ENCODE measurements around the gene ADISSP.

ADISSP gene

DNA sequence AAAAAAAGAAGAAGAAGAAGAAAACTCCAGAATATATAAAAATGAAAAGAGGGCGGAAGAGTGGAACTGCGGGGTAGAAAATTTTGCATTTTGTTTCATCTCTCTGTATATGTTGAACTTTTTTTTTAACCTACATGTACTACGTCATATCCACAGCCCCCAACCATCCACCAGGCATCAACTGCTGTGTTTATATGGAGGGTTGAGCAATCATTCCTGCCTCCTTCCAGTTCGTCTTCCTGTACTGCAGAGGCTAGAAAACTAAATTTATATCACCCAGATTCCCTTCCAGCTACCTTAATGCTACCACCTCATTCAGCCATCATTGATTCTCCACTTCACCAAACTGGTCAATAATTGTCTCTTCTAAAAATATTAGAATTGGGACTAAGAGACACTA is 45.6 kb downstream of the ADISSP start:
- TF ChIP-seq Cebpa-rat (IDR thresholded peaks at IDR 0.05) = no peak
- Histone ChIP-seq H3K9ac (no peak overlapping the region), H3K36me3 (no peaks in the 10 kb centered on the region), H3K27me3 (no peaks in the 10 kb centered on the region), H3K4me3 (no peak overlapping the region), H3K4me1 (peaks cover 7 to 34% (median 25%) of the 10 kb centered on the region in 10 experiments), H4K20me1 (no peaks in the 10 kb centered on the region), H3K27ac (no peak overlapping the region), H3K9me3 (replicated peaks in 1 of 11) (0 out of 22 replicates have a peak, but pooled peaks cover 0 to 5% (median 0%) of the 10 kb centered on the region in 11 experiments), H3K4me2 (peak overlapping the region in 4 of 11 experiments; percentile 10 to 48 (median 35); a peak in 5 of 22 replicates)

DNA sequence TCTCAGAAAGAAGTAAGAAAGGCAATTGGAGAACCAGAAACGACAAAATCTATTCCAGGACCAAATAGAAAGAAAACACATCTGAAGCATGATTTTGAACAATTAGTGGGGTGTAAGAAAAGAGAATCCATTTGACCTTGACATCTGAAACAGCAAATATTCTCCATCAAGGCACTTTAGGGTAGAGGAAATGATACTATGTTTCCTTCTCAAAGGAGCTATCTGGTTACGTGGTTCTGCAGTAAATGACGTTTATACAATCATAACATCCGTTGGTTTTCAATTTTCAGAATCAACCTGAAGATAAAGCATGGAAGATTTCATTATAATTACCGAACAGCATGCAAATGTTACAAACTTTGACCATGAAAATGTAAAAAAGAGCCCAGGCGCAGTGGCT is 46.9 kb downstream of the ADISSP start:
- Histone ChIP-seq H3K36me3 (no peaks in the 10 kb centered on the region), H3K27me3 (no peaks in the 10 kb centered on the region), H4K20me1 (no peaks in the 10 kb centered on the region), H3K4me1 (peaks cover 11 to 38% (median 25%) of the 10 kb centered on the region in 10 experiments), H3K4me2 (peak overlapping the region in 9 of 11 experiments; percentile 31 to 60 (median 47); a peak in 15 of 22 replicates), H3K9ac (no peak overlapping the region), H3K4me3 (no peak overlapping the region), H3K27ac (no peak overlapping the region), H3K9me3 (replicated peaks in 1 of 11) (0 out of 22 replicates have a peak, but pooled peaks cover 0 to 5% (median 0%) of the 10 kb centered on the region in 11 experiments)
- TF ChIP-seq Cebpa-rat (IDR thresholded peaks at IDR 0.05) = no peak

DNA sequence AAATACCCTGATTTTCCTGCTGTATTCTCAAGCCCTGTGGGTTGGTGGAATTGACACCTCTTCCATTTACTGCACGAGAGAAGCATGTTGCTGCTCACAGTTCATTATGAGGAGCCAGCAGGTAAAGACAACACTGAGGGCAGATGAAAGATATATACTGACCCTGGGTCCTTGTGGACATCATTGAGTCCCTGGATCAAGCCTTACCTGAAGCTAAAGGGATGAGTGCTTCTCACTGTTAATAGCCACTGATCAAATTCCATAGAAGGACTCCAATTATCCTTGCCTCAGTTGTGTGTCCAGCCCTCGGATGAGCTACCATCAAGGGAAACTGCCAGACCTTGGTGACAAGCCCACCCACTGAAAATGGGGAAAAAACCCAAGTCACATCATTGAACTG is 47.5 kb downstream of the ADISSP start:
- Histone ChIP-seq H3K4me1 (peaks cover 17 to 43% (median 26%) of the 10 kb centered on the region in 10 experiments), H4K20me1 (no peaks in the 10 kb centered on the region), H3K36me3 (no peaks in the 10 kb centered on the region), H3K27ac (no peak overlapping the region), H3K9me3 (replicated peaks in 1 of 11) (0 out of 22 replicates have a peak, but pooled peaks cover 0 to 5% (median 0%) of the 10 kb centered on the region in 11 experiments), H3K4me3 (no peak overlapping the region), H3K27me3 (no peaks in the 10 kb centered on the region), H3K4me2 (peak overlapping the region in 10 of 11 experiments; percentile 16 to 60 (median 44); a peak in 17 of 22 replicates), H3K9ac (no peak overlapping the region)
- no peak for TF ChIP-seq Cebpa-rat (IDR thresholded peaks at IDR 0.05)

GRCh38 chr20:3719046-3719445 is 48.5 kb downstream of the ADISSP start:
- Histone ChIP-seq H3K4me1 (peaks cover 24 to 53% (median 27%) of the 10 kb centered on the region in 10 experiments), H3K4me2 (peak overlapping the region in 9 of 11 experiments; percentile 23 to 60 (median 39); a peak in 13 of 22 replicates), H3K9ac (no peak overlapping the region), H3K36me3 (no peaks in the 10 kb centered on the region), H3K27ac (no peak overlapping the region), H3K27me3 (no peaks in the 10 kb centered on the region), H3K9me3 (replicated peaks in 1 of 11) (0 out of 22 replicates have a peak, but pooled peaks cover 0 to 5% (median 0%) of the 10 kb centered on the region in 11 experiments), H3K4me3 (no peak overlapping the region), H4K20me1 (no peaks in the 10 kb centered on the region)
- TF ChIP-seq Cebpa-rat (IDR thresholded peaks at IDR 0.05) = no peak

- H3K9me3 ChIP-seq (replicated peaks in 1 of 11) = no peaks in the 10 kb centered on the region
- TF ChIP-seq Cebpa-rat (IDR thresholded peaks at IDR 0.05) = no peak
- H3K27me3 ChIP-seq = no peaks in the 10 kb centered on the region
- no peak overlapping the region for H3K27ac ChIP-seq
- H4K20me1 ChIP-seq = no peaks in the 10 kb centered on the region
- H3K4me2 ChIP-seq = no peak overlapping the region; a peak in 2 of 22 replicates
- H3K36me3 ChIP-seq = no peaks in the 10 kb centered on the region
- no peak overlapping the region for H3K4me3 ChIP-seq
- H3K4me1 ChIP-seq = peaks cover 30 to 75% (median 55%) of the 10 kb centered on the region in 10 experiments
- H3K9ac ChIP-seq = no peak overlapping the region
Measured at GRCh38 chr20:3716195-3716834, 51.2 kb downstream of the ADISSP start.

DNA sequence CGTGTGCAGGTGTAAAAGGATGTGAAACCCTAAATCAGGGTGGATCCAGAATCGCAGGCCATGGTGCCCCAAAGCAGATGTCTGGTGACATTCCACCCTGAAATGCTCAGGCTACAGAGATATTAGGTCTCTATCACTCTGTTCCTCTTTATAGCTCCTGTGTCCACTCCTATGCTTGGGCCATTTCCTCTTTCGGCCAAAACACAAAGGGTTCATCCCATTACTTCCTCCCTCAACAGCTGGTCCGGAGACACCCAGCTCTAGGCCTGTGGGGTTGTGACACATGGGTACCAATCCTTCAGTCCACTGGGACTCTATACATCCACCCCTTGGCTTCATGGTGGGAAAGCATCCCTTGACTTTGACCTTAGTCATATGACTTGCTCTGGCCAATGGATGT is 53.5 kb downstream of the ADISSP start:
- peak overlapping the region in 6 of 11 experiments; percentile 85 to 99 (median 95); a peak in 12 of 22 replicates for H3K4me2 ChIP-seq

DNA sequence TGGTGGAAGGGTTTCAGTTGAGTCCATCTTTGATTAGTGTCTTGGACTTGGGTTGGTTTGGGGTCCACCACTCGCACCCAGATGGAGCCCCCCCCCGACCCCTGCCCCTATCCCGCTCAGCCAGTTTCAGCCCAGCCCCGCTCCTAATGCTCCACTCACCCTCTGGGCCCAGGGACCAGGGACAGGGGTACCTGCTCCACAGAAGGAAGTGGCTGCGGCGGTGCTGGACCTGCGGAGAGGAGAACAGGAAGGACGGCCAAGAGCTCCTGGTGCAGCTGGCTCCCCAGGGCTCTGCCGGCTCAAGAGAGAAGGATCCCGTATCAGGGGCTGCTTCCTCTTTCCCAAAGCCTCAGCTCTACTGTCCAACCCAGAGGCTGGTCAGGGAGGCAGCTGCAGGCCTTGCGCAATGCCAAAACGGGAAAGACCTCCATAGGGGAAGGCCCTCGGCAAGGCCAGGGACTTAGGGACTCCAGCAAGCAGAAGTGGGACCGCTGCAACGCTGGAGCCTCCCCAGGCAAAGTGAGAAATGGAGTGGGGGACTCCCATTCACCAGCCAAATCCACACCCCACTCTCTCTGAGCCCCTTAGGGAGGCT is 55.2 kb downstream of the ADISSP start, which contains the start of gene SIGLEC1:
TSS of gene SIGLEC1 (minus strand) at position 322 of the 595 bp plus-strand sequence. CDS start 5,472 bp downstream, outside the sequence.
- H3K27ac ChIP-seq = peak within 1 kb of the TSS in 9 of 11 experiments; percentile 38 to 77 (median 68); a peak in 16 of 22 replicates
- no peaks in the 10 kb centered on the region for H3K9me3 ChIP-seq (replicated peaks in 1 of 11)
- peak in 10 of 11 experiments; percentile 64 to 98 (median 94); a peak in 21 of 22 replicates for TF ChIP-seq Cebpa-rat (IDR thresholded peaks at IDR 0.05)
- peaks cover 0 to 7% (median 0%) of the 10 kb centered on the region in 11 experiments; a peak in 2 of 22 replicates for H4K20me1 ChIP-seq
- no peaks in the 10 kb centered on the region for H3K27me3 ChIP-seq
- H3K36me3 ChIP-seq = peaks cover 0 to 15% (median 0%) of the 10 kb centered on the region in 11 experiments; a peak in 4 of 22 replicates
- H3K4me1 ChIP-seq = peaks cover 16 to 91% (median 57%) of the 10 kb centered on the region in 10 experiments; a peak in 19 of 20 replicates
- peak within 1 kb of the TSS; percentile 54 to 99 (median 85) for H3K4me2 ChIP-seq
- H3K4me3 ChIP-seq = peak within 1 kb of the TSS in 3 of 10 experiments; percentile 60 to 65 (median 60); a peak in 6 of 20 replicates
- peak within 1 kb of the TSS in 7 of 11 experiments; percentile 5 to 68 (median 41); a peak in 10 of 22 replicates for H3K9ac ChIP-seq

More for the DNA sequence above, 53.5 kb downstream of the ADISSP start:
- H3K27me3 ChIP-seq = no peaks in the 10 kb centered on the region
- no peaks in the 10 kb centered on the region for H4K20me1 ChIP-seq
- no peak overlapping the region for H3K4me3 ChIP-seq
- H3K36me3 ChIP-seq = no peaks in the 10 kb centered on the region
- H3K4me1 ChIP-seq = peaks cover 19 to 79% (median 59%) of the 10 kb centered on the region in 10 experiments
- TF ChIP-seq Cebpa-rat (IDR thresholded peaks at IDR 0.05) = no peak
- H3K27ac ChIP-seq = peak overlapping the region in 6 of 11 experiments; percentile 17 to 77 (median 66); a peak in 8 of 22 replicates
- H3K9me3 ChIP-seq (replicated peaks in 1 of 11) = no peaks in the 10 kb centered on the region
- H3K9ac ChIP-seq = peak overlapping the region in 2 of 11 experiments; percentile 12 to 53; a peak in 2 of 22 replicates

- Histone ChIP-seq H3K4me2 (peak overlapping the region in 9 of 11 experiments; percentile 15 to 99 (median 90); a peak in 17 of 22 replicates), H3K27me3 (no peaks in the 10 kb centered on the region), H4K20me1 (peaks cover 0 to 15% (median 0%) of the 10 kb centered on the region in 11 experiments; a peak in 3 of 22 replicates), H3K9me3 (replicated peaks in 1 of 11) (no peaks in the 10 kb centered on the region), H3K9ac (peak overlapping the region in 5 of 11 experiments; percentile 5 to 68 (median 64); a peak in 8 of 22 replicates), H3K36me3 (peaks cover 0 to 23% (median 0%) of the 10 kb centered on the region in 11 experiments; a peak in 5 of 22 replicates), H3K4me3 (peak overlapping the region in 3 of 10 experiments; percentile 60 to 65 (median 60); a peak in 7 of 20 replicates), H3K27ac (peak overlapping the region in 9 of 11 experiments; percentile 38 to 77 (median 59); a peak in 16 of 22 replicates), H3K4me1 (peaks cover 16 to 100% (median 59%) of the 10 kb centered on the region in 10 experiments; a peak in 19 of 20 replicates)
- TF ChIP-seq Cebpa-rat (IDR thresholded peaks at IDR 0.05) = no peak
Measured at GRCh38 chr20:3711484-3711941, 56.0 kb downstream of the ADISSP start.

All from BLaER1 treated with 17β-estradiol and CSF1 and Interleukin-3, amounts not matched to agents 10 nM and 100 nM (cell line).